Transverse colon (tissue), 4 donors: Measurements from ENCODE around the gene PAN3.

ENCODE experiments used
- POLR2AphosphoS5 ChIP-seq, 3 donors: sonication (generic); formaldehyde crosslinking; IDR thresholded peaks; one replicate each; pipeline ENCODE4 v1.6.1; 2016; ENCODE audit warnings: antibody characterized with exemption in 3 of 3
- TF ChIP-seq, protein P1 (sequence below), 5 experiments: fragments of 200-600 bp in 3 of 5; fragments of 450-650 bp in 2 of 5; sonication (generic) in 3 of 5; IDR thresholded peaks; 1 replicate in 2 of 5; 2 replicates in 3 of 5; pipeline ENCODE4 v1.5.1; 2016 to 2017; ENCODE audit warnings: antibody characterized with exemption in 5 of 5, inconsistent platforms in 3 of 5, mild to moderate bottlenecking in 2 of 5, moderate library complexity in 1 of 5

GRCh38 chr13:28319528-28319927 is 181.2 kb downstream of the PAN3 start:
- TF ChIP-seq POLR2AphosphoS5 (IDR thresholded peaks at IDR 0.05) = no peak
- TF ChIP-seq, protein P1, sequence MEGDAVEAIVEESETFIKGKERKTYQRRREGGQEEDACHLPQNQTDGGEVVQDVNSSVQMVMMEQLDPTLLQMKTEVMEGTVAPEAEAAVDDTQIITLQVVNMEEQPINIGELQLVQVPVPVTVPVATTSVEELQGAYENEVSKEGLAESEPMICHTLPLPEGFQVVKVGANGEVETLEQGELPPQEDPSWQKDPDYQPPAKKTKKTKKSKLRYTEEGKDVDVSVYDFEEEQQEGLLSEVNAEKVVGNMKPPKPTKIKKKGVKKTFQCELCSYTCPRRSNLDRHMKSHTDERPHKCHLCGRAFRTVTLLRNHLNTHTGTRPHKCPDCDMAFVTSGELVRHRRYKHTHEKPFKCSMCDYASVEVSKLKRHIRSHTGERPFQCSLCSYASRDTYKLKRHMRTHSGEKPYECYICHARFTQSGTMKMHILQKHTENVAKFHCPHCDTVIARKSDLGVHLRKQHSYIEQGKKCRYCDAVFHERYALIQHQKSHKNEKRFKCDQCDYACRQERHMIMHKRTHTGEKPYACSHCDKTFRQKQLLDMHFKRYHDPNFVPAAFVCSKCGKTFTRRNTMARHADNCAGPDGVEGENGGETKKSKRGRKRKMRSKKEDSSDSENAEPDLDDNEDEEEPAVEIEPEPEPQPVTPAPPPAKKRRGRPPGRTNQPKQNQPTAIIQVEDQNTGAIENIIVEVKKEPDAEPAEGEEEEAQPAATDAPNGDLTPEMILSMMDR (IDR thresholded peaks at IDR 0.05) = no peak
